Measurements from ENCODE around the gene ARSI. TPM values are rescaled to one million over a fixed set of nuclear protein-coding genes. Genes with fewer than 3 reads are reported as not detected.
A peak's percentile ranks its signal among the peaks of the same experiment; 100 is the strongest.

Gene ARSI
- total RNA-seq, 3 donors from 2014 or later, result 0.48 to 1.3 (median 0.98) TPM

DNA sequence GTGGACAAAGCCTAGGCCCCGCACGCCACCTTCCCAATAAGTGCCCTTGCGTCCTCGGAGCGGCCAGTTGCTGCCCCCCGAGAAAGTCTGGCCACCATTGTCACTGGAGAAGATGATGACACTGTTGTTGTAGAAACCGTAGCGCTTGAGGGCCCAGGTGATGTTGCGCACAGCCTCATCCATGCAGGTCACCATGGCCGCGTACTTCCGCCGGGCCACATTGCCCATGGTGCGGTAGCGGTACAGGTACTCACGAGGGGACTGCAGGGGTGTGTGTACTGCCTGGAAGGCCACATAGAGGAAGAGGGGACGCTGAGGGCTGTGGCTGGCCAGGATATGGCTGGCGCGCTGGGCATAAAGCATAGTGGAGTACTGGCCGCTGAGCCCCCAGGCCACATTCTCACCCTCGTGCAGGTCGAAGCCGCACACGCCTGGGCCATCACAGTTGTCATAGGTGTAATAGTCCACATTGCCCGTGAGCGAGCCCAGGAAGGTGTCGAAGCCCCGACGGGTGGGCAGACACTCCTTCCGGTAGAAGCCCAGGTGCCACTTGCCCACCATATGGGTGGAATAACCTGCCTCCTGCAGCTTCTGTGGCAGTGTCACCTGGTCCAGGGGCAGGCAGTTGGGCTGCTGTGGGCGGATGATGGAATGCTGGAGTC is 4.6 kb downstream of the ARSI start:
- Histone ChIP-seq H3K27ac (peak overlapping the region; percentile 14 to 30), H3K4me1 (no peaks in the 10 kb centered on the region), H3K9me3 (no peaks in the 10 kb centered on the region), H3K36me3 (no peaks in the 10 kb centered on the region), H3K27me3 (peaks cover 0 to 7% of the 10 kb centered on the region in 2 donors), H3K4me3 (no peak overlapping the region)
- DNase-seq (ENCODE audit: low spot score in 2 of 2), result no peak
- TF ChIP-seq POLR2A (IDR thresholded peaks at IDR 0.05) (no peak), POLR2AphosphoS5 (IDR thresholded peaks at IDR 0.05) (no peak), CTCF (IDR thresholded peaks at IDR 0.05) (no peak)
- intact Hi-C loops (cut with DNase I; ENCODE audit: low total_unique reads), result no loop called here

DNA sequence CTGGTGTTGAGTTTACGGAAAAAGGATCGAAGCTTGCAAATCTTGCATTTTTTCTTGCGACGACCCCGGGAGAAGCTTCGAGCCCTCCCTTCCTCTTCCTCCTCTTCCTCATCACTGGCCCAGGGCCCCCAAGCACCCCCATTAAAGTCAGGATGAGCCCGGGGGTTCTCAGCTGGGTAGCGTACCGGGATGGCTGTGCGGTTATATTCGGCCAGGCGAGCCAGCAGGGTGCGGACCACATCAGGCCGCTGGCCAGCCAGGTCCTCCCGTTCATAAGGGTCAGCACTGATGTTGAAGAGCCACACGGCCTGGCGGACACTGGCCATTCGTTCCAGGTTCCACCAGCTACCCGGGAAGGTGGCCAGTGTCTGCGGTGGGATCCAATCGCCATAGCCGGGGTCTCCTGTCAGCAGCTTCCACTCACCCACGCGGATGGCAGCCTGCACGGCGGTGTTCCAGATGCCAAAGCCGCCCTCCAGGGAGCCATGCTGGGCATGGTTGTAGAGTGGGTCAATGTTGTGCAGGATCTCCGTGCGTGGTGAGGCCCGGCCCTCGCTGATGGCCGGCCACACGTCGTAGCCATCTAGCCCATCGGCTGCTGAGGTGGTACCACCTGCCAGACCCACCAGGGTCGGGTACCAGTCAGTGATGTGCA is 5.3 kb downstream of the ARSI start:
- H3K9me3 ChIP-seq, result no peaks in the 10 kb centered on the region
- H3K36me3 ChIP-seq, result no peaks in the 10 kb centered on the region
- H3K4me3 ChIP-seq, result no peak overlapping the region
- intact Hi-C loops (cut with DNase I; ENCODE audit: low total_unique reads), result no loop called here
- DNase-seq (ENCODE audit: low spot score in 2 of 2), result no peak
- H3K27me3 ChIP-seq, result no peaks in the 10 kb centered on the region
- H3K27ac ChIP-seq, result no peak overlapping the region
- no peaks in the 10 kb centered on the region for H3K4me1 ChIP-seq
- no peak for TF ChIP-seq POLR2AphosphoS5 (IDR thresholded peaks at IDR 0.05)
- no peak for TF ChIP-seq CTCF (IDR thresholded peaks at IDR 0.05)
- no peak for TF ChIP-seq POLR2A (IDR thresholded peaks at IDR 0.05)

DNA sequence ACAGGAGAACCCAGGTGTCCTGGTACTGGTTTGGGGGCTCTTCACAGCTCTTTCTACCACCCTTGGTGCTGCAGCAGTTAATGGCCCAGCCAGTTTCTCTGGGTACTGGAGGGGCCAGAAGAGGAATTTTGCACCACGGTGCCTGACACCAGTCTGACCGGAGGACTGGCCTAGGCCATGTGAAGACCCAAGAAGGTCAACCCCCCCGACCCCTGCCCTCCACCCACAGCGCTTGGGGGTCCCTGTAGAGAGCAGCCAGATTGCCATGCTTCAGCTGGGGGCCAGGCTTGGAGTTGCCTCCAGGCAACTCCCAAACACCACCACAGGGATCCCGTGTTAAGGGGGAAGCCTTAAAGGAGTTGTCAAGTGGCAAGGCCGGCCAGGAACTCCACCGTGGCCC is 6.2 kb downstream of the ARSI start:
- TF ChIP-seq POLR2A (IDR thresholded peaks at IDR 0.05), result no peak
- no peak for TF ChIP-seq CTCF (IDR thresholded peaks at IDR 0.05)
- TF ChIP-seq POLR2AphosphoS5 (IDR thresholded peaks at IDR 0.05), result no peak
- H3K27me3 ChIP-seq, result no peaks in the 10 kb centered on the region
- intact Hi-C loops (cut with DNase I; ENCODE audit: low total_unique reads), result no loop called here
- no peak overlapping the region for H3K4me3 ChIP-seq
- peak overlapping the region in 1 of 2 donors; percentile 59 for H3K27ac ChIP-seq
- no peaks in the 10 kb centered on the region for H3K9me3 ChIP-seq
- H3K36me3 ChIP-seq, result no peaks in the 10 kb centered on the region
- no peak for DNase-seq (ENCODE audit: low spot score in 2 of 2)
- H3K4me1 ChIP-seq, result no peaks in the 10 kb centered on the region

GRCh38 chr5:150295741-150296486 is 6.8 kb downstream of the ARSI start:
- Histone ChIP-seq H3K27me3 (no peaks in the 10 kb centered on the region), H3K4me1 (no peaks in the 10 kb centered on the region), H3K9me3 (no peaks in the 10 kb centered on the region), H3K4me3 (no peak overlapping the region), H3K27ac (peak overlapping the region; percentile 7 to 59), H3K36me3 (no peaks in the 10 kb centered on the region)
- no peak for TF ChIP-seq POLR2AphosphoS5 (IDR thresholded peaks at IDR 0.05)
- no peak for TF ChIP-seq POLR2A (IDR thresholded peaks at IDR 0.05)
- no peak for TF ChIP-seq CTCF (IDR thresholded peaks at IDR 0.05)
- intact Hi-C loops (cut with DNase I; ENCODE audit: low total_unique reads), result no loop called here
- DNase-seq (ENCODE audit: low spot score in 2 of 2), result no peak

DNA sequence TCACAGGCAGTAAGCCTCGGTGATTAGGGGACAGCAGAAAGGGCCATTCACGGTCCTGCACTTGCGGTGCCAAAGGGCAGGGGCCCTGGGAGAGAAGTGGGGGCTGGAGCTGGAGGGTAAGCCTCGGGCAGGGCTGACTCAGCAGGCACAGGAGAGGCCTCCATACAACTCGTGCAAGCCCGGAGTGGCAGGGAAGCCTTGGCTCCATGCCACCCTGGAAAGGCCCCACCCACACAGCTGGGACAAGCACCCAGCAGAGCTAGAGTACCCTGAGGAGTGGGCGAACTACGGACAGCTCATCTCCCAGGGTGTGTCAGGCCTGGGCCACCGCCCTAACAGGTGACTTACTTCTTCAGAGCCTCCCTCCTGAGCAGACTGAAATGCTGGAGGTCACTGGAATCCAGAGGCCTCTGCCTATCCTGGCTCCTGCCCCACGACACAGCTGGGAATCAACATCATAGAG is 7.5 kb downstream of the ARSI start:
- no peak for DNase-seq (ENCODE audit: low spot score in 2 of 2)
- Histone ChIP-seq H3K4me1 (no peaks in the 10 kb centered on the region), H3K27me3 (no peaks in the 10 kb centered on the region), H3K36me3 (no peaks in the 10 kb centered on the region), H3K9me3 (no peaks in the 10 kb centered on the region), H3K27ac (peak overlapping the region in 1 of 2 donors; percentile 59), H3K4me3 (no peak overlapping the region)
- intact Hi-C loops (cut with DNase I; ENCODE audit: low total_unique reads), result no loop called here
- TF ChIP-seq POLR2AphosphoS5 (IDR thresholded peaks at IDR 0.05) (no peak), POLR2A (IDR thresholded peaks at IDR 0.05) (no peak), CTCF (IDR thresholded peaks at IDR 0.05) (no peak)
